GM21390 (cell line): ENCODE data around the gene TBCEL.

ENCODE experiments used
- ATAC-seq: cut with Tn5 transposase; IDR thresholded peaks from one replicate; pipeline ENCODE4 v1.9.1; 2021; ENCODE audit not compliant: unreplicated experiment

Gene TBCEL

GRCh38 chr11:121059605-121060004 is 35.7 kb downstream of the TBCEL start:
- ATAC-seq, result peak; percentile 99

- no peak for ATAC-seq
These were observed 39.8 kb downstream of the TBCEL start for GRCh38 chr11:121063728-121064127.

GRCh38 chr11:121066623-121067022 is 42.7 kb downstream of the TBCEL start:
- no peak for ATAC-seq

- no peak for ATAC-seq
These were observed 43.1 kb downstream of the TBCEL start for GRCh38 chr11:121067026-121067425.

- ATAC-seq, result no peak
These were observed 43.6 kb downstream of the TBCEL start for GRCh38 chr11:121067453-121067852.

- ATAC-seq, result no peak
These were observed 44.2 kb downstream of the TBCEL start for GRCh38 chr11:121067962-121068647.

- no peak for ATAC-seq
These were observed 44.9 kb downstream of the TBCEL start for GRCh38 chr11:121068787-121069186.

GRCh38 chr11:121070951-121071845 is 47.3 kb downstream of the TBCEL start:
- no peak for ATAC-seq

- no peak for ATAC-seq
These were observed 48.0 kb downstream of the TBCEL start for GRCh38 chr11:121071846-121072450.

- ATAC-seq, result no peak
These were observed 57.4 kb downstream of the TBCEL start for GRCh38 chr11:121081321-121081720.

- ATAC-seq, result no peak
These were observed 58.3 kb downstream of the TBCEL start for GRCh38 chr11:121082219-121082618.

- no peak for ATAC-seq
These were observed 58.8 kb downstream of the TBCEL start for GRCh38 chr11:121082670-121083069.

- ATAC-seq, result no peak
These were observed 63.0 kb downstream of the TBCEL start for GRCh38 chr11:121086866-121087265.

GRCh38 chr11:121089566-121089965 is 65.7 kb downstream of the TBCEL start:
- no peak for ATAC-seq

- no peak for ATAC-seq
These were observed 66.3 kb downstream of the TBCEL start for GRCh38 chr11:121090145-121090721.

- ATAC-seq, result no peak
These were observed 67.7 kb downstream of the TBCEL start for GRCh38 chr11:121091492-121092152.

GRCh38 chr11:121095561-121095960 is 71.7 kb downstream of the TBCEL start:
- no peak for ATAC-seq

GRCh38 chr11:121099364-121099763 is 75.5 kb downstream of the TBCEL start:
- ATAC-seq, result no peak

- no peak for ATAC-seq
These were observed 76.0 kb downstream of the TBCEL start for GRCh38 chr11:121099885-121100284.

- ATAC-seq, result no peak
These were observed 77.0 kb downstream of the TBCEL start, which contains the start of gene TECTA for GRCh38 chr11:121100943-121101342. Gene TECTA (plus strand): TSS chr11:121101243. CDS start chr11:121102666, 1,423 bp downstream.

- no peak for ATAC-seq
These were observed 80.4 kb downstream of the TBCEL start for GRCh38 chr11:121104312-121104762.
